GM23338 (cell line): ENCODE measurements around the gene IKZF3.

Experiments
- CREB1 ChIP-seq: fragments of 250-450 bp; sonication (Bioruptor Pico); IDR thresholded peaks from 2 replicates; pipeline ENCODE4 v1.5.0; 2020; ENCODE audit warnings: low read depth, mild to moderate bottlenecking, moderate library complexity
- CTCF ChIP-seq, 2 experiments: fragments of 200-600 bp in 1 of 2; sonication (generic) in 1 of 2; conservative IDR thresholded peaks; 2 replicates each; pipeline versions ENCODE4 v1.5.1 to v1.6.1; 2016 to 2017; ENCODE audit warnings: antibody characterized with exemption in 2 of 2, low read depth in 2 of 2, mild to moderate bottlenecking in 2 of 2, moderate library complexity in 1 of 2
- ETS1 ChIP-seq: IDR thresholded peaks from 2 replicates; pipeline ENCODE4 v1.6.1; 2016; ENCODE audit warnings: antibody characterized with exemption
- EZH2 ChIP-seq: fragments of 200-600 bp; sonication (generic); IDR thresholded peaks from one replicate; pipeline ENCODE4 v1.8.0; 2017; ENCODE audit warnings: antibody characterized with exemption, mild to moderate bottlenecking, low read depth; ENCODE audit not compliant: unreplicated experiment
- EZH2phosphoT487 ChIP-seq: fragments of 200-600 bp; sonication (generic); IDR thresholded peaks from one replicate; pipeline ENCODE4 v1.8.1; 2018; ENCODE audit warnings: antibody characterized with exemption; ENCODE audit not compliant: unreplicated experiment
- POLR2AphosphoS5 ChIP-seq: IDR thresholded peaks from 2 replicates; pipeline ENCODE4 v1.6.1; 2016; ENCODE audit warnings: antibody characterized with exemption, low read depth
- REST ChIP-seq: IDR thresholded peaks from one replicate; pipeline ENCODE4 v1.6.1; 2018; ENCODE audit warnings: antibody characterized with exemption; ENCODE audit not compliant: unreplicated experiment
- ZNF331 ChIP-seq: fragments of 250-450 bp; sonication (Bioruptor Pico); IDR thresholded peaks from 2 replicates; pipeline ENCODE4 v1.5.0; 2020; ENCODE audit warnings: low read depth, mild to moderate bottlenecking, moderate library complexity

- TF ChIP-seq EZH2 = no peak
- no peak for TF ChIP-seq REST
- TF ChIP-seq CTCF (conservative IDR thresholded peaks at IDR 0.05; ENCODE audit: low read depth in 2 of 2) = no peak
- no peak for TF ChIP-seq POLR2AphosphoS5
- TF ChIP-seq ZNF331 (CRISPR knock-in tag) = no peak
- no peak for TF ChIP-seq EZH2phosphoT487
- TF ChIP-seq CREB1 (CRISPR knock-in tag) = no peak
- TF ChIP-seq ETS1 = no peak
Observed at GRCh38 chr17:39838057-39838456, 26.1 kb downstream of the IKZF3 start.
